ENCODE data around the gene SCN8A. TPM values are rescaled to one million over a fixed set of nuclear protein-coding genes. Genes with fewer than 3 reads are reported as not detected.

SCN8A gene
- total RNA-seq, 3 donors from 2014 or later (not counting 1 experiment from before 2014, with no cell fraction given): 0.42 to 0.66 (median 0.65) TPM

- no peaks in the 10 kb centered on the region for H3K9me3 ChIP-seq (ENCODE audit: control insufficient read depth, insufficient read depth, low read length)
- no peak overlapping the region for H3K27ac Mint-ChIP-seq
- peaks cover 28% of the 10 kb centered on the region for H3K36me3 Mint-ChIP-seq
- H3K27ac ChIP-seq (ENCODE audit: low read length): no peak overlapping the region
- H3K9me3 Mint-ChIP-seq: peaks cover 9% of the 10 kb centered on the region in 2 donors
- TF ChIP-seq CTCF (IDR thresholded peaks at IDR 0.05): no peak
- intact Hi-C loops (cut with micrococcal nuclease): no loop called here
- no peaks in the 10 kb centered on the region for H3K4me1 Mint-ChIP-seq
- ATAC-seq (no peak), DNase-seq (no peak)
- H3K27me3 ChIP-seq (ENCODE audit: control insufficient read depth, insufficient read depth, low read length): no peaks in the 10 kb centered on the region
- no peaks in the 10 kb centered on the region for H3K36me3 ChIP-seq (ENCODE audit: control insufficient read depth, insufficient read depth, low read length)
- H3K4me3 Mint-ChIP-seq: no peak overlapping the region
- 23% methylated on average over 5 of the region's 6 CpGs for WGBS (ENCODE audit: insufficient coverage)
- peaks cover 13 to 21% of the 10 kb centered on the region in 2 donors for H3K27me3 Mint-ChIP-seq (ENCODE audit: low read depth in 2 of 2)
- H3K4me1 ChIP-seq (ENCODE audit: control insufficient read depth, insufficient read depth, low read length): no peaks in the 10 kb centered on the region
- H3K4me3 ChIP-seq (ENCODE audit: low read length): no peak overlapping the region
Observed at GRCh38 chr12:51744235-51744634, 153.2 kb downstream of the SCN8A start.

GRCh38 chr12:51744957-51745356 lies 153.9 kb downstream of the SCN8A start:
- peaks cover 9% of the 10 kb centered on the region in 2 donors for H3K9me3 Mint-ChIP-seq
- peaks cover 28% of the 10 kb centered on the region for H3K36me3 Mint-ChIP-seq
- Histone ChIP-seq H3K36me3 (ENCODE audit: control insufficient read depth, insufficient read depth, low read length) (no peaks in the 10 kb centered on the region), H3K27ac (ENCODE audit: low read length) (no peak overlapping the region), H3K4me3 (ENCODE audit: low read length) (no peak overlapping the region), H3K9me3 (ENCODE audit: control insufficient read depth, insufficient read depth, low read length) (no peaks in the 10 kb centered on the region), H3K4me1 (ENCODE audit: control insufficient read depth, insufficient read depth, low read length) (no peaks in the 10 kb centered on the region), H3K27me3 (ENCODE audit: control insufficient read depth, insufficient read depth, low read length) (no peaks in the 10 kb centered on the region)
- H3K27me3 Mint-ChIP-seq (ENCODE audit: low read depth in 2 of 2): peaks cover 13 to 21% of the 10 kb centered on the region in 2 donors
- intact Hi-C loops (cut with micrococcal nuclease): no loop called here
- H3K4me3 Mint-ChIP-seq: no peak overlapping the region
- no peak for TF ChIP-seq CTCF (IDR thresholded peaks at IDR 0.05)
- no peak for DNase-seq
- no peak overlapping the region for H3K27ac Mint-ChIP-seq
- no peaks in the 10 kb centered on the region for H3K4me1 Mint-ChIP-seq
- ATAC-seq: no peak
- WGBS (ENCODE audit: insufficient coverage): 50% methylated on average over 1 of the region's 1 CpG

- no peaks in the 10 kb centered on the region for H3K36me3 ChIP-seq (ENCODE audit: control insufficient read depth, insufficient read depth, low read length)
- ATAC-seq (no peak), DNase-seq (no peak)
- no peak for TF ChIP-seq CTCF (IDR thresholded peaks at IDR 0.05)
- Mint-ChIP-seq H3K27me3 (ENCODE audit: low read depth in 2 of 2) (peaks cover 12 to 22% of the 10 kb centered on the region in 2 donors), H3K9me3 (peaks cover 5% of the 10 kb centered on the region in 2 donors), H3K27ac (no peak overlapping the region), H3K4me3 (no peak overlapping the region), H3K36me3 (peaks cover 16% of the 10 kb centered on the region), H3K4me1 (no peaks in the 10 kb centered on the region)
- 94% methylated on average over 3 of the region's 4 CpGs for WGBS (ENCODE audit: insufficient coverage)
- H3K4me3 ChIP-seq (ENCODE audit: low read length): no peak overlapping the region
- no peak overlapping the region for H3K27ac ChIP-seq (ENCODE audit: low read length)
- H3K27me3 ChIP-seq (ENCODE audit: control insufficient read depth, insufficient read depth, low read length): no peaks in the 10 kb centered on the region
- intact Hi-C loops (cut with micrococcal nuclease): no loop called here
- no peaks in the 10 kb centered on the region for H3K9me3 ChIP-seq (ENCODE audit: control insufficient read depth, insufficient read depth, low read length)
- no peaks in the 10 kb centered on the region for H3K4me1 ChIP-seq (ENCODE audit: control insufficient read depth, insufficient read depth, low read length)
Observed at GRCh38 chr12:51746416-51746815, 155.4 kb downstream of the SCN8A start.

GRCh38 chr12:51748235-51748634 lies 157.2 kb downstream of the SCN8A start:
- peaks cover 8 to 15% of the 10 kb centered on the region in 2 donors for H3K27me3 Mint-ChIP-seq (ENCODE audit: low read depth in 2 of 2)

More at GRCh38 chr12:51748235-51748634, 157.2 kb downstream of the SCN8A start:
- no peak for TF ChIP-seq CTCF (IDR thresholded peaks at IDR 0.05)
- Histone ChIP-seq H3K27ac (ENCODE audit: low read length) (no peak overlapping the region), H3K4me3 (ENCODE audit: low read length) (no peak overlapping the region), H3K36me3 (ENCODE audit: control insufficient read depth, insufficient read depth, low read length) (no peaks in the 10 kb centered on the region), H3K9me3 (ENCODE audit: control insufficient read depth, insufficient read depth, low read length) (no peaks in the 10 kb centered on the region), H3K4me1 (ENCODE audit: control insufficient read depth, insufficient read depth, low read length) (no peaks in the 10 kb centered on the region), H3K27me3 (ENCODE audit: control insufficient read depth, insufficient read depth, low read length) (no peaks in the 10 kb centered on the region)
- DNase-seq: no peak
- H3K4me1 Mint-ChIP-seq: no peaks in the 10 kb centered on the region
- intact Hi-C loops (cut with micrococcal nuclease): no loop called here
- no peaks in the 10 kb centered on the region for H3K36me3 Mint-ChIP-seq
- ATAC-seq: no peak
- H3K4me3 Mint-ChIP-seq: no peak overlapping the region
- no peaks in the 10 kb centered on the region for H3K9me3 Mint-ChIP-seq
- H3K27ac Mint-ChIP-seq: no peak overlapping the region
- WGBS (ENCODE audit: insufficient coverage): 75% methylated on average over 2 of the region's 3 CpGs
